Measurements from ENCODE around the gene GRB10.

The GRB10 gene

DNA sequence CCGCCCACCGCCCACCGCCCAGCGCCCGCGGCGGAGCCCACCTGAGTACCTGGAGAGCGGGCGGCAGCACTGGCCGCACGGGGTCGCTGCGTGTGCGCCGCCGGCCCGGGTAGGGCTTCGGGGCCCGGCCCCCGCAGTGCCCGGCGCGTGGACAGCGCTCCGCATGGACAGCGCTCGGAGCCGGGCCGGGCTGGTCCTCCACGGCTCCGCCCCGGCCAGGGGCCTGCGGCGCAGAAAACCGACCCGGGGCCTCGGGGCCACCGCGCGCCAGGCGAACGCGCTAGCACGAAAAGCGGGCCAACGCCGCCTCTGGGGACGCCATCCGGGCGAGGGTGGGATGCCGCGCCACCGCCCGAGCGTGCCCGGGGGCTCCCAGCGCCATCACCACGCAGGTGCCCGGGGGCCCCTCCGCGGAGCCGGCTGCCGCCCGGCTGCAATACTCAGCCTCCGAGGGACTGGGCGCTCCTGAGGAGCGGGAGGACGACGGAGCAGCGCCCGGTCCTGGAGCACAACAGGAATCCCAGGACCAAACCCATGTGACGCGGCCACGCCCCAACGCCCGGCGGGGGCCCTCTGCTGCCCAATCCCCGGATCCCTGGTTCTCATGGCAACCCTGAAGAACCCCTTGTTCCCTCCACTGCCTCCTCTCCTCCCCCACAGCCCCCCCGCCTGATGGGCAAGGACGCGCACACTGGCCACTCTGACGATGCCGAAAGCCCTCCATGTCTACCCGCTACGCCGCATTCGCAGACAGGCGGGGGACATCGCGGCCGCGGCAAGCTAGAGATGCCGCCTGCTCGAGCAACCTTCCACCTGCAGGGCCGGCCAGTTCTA lies at the start of gene GRB10:
Gene GRB10, minus strand, starts transcription at position 522 of the 834 bp plus-strand sequence. CDS start 50,574 bp downstream, outside the sequence.
- DNase-seq = no peak

- no peak for DNase-seq
Measured at GRCh38 chr7:50828801-50829200, 46.1 kb upstream of the GRB10 start.

DNA sequence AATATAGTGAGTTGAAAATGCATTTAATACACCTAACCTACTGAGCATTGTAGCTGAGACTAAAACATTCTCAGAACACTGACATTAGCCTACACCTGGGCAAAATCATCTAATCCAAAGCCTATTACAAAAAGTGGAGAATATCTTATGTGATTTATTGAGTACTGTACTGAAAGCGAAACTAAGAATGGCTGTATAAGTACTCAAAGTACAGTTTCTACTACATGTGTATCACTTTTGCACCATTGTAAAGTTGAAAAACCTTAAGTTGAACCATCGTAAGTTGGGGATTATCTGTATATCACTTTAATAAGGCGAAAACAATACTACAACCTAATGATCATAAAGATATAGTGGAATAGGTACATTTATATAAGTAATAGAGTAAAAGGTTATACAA lies 45.4 kb upstream of the GRB10 start:
- DNase-seq = no peak

DNA sequence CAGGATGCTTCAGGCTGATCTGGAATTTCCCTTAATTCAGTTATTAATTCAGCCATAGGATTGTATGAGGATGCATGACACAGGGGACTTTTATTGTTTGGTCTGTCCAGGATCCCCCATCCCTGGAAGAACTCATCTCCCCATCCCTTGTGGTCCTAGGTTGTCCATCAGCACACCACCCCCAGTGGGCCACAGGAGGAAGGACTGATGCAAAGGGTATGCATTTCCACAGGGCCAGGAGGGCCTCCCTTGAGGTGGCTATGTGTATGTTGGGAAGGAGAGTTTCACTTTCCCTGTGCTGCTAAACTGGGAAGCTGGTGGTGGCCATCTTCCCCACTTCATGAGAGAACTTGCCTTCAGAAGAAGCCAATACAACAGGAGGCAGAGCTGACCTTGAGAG lies 44.6 kb upstream of the GRB10 start:
- DNase-seq = no peak

DNA sequence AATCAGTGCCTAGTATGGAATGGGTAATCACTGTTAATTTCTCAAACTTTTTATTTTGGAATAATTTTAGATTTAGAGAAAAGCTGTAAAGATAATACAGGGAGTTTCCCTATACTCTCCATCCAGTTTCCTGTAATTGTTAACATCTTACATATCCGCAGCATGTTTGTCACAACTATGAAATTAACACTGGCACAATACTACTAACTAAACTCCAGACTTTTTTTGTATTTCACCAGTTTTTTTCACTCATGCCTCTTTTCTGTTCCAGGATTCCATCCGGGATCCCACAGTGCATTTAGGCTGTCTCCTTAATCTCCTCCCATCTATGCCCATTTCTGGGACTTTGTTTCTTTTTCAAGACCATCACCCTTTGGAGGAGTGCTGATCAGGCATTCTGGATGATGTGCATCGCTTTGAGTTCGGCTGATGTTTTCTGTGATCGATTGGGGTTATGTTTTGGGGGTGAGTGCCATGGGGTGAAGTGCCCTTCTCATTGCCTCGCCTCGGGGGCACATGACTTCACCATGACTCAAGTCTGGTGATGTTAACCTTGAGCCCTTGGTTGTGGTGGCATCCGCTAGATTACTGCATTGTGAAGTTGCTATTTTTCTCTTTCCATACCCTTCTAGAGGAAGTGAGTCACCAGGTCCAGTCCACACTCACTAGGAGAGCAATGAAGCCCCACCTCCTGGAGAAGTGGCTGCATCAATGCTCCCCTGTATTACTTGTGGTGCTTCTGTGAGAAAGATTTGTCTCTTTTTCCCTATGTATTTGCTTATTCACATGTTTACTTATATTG lies 43.9 kb upstream of the GRB10 start:
- DNase-seq = peak; percentile 64

DNA sequence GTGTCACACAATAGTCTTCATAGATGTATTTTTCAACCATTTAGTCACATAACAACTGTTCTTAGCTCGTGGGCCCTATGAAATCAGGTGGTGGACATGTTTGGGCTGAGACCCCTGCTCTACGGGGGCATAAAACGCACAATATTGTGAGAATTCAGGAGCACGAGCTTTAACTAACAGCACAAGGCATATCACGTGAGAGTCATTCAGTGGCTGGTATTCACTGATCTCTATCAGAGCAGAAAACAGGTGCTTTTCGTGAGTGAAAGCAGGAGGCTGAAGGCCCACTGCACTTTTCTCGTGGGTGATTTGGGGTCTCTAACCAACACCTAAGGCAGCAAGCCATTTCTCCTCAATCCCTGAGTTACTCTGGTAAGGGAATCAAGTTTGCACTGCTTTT lies 42.8 kb upstream of the GRB10 start:
- DNase-seq = no peak

- DNase-seq = no peak
Measured at GRCh38 chr7:50824882-50825281, 42.2 kb upstream of the GRB10 start.

- DNase-seq = no peak
Measured at GRCh38 chr7:50822706-50823105, 40.0 kb upstream of the GRB10 start.

GRCh38 chr7:50822110-50822509 lies 39.4 kb upstream of the GRB10 start:
- DNase-seq = no peak

- DNase-seq = no peak
Measured at GRCh38 chr7:50821457-50822008, 38.8 kb upstream of the GRB10 start.

DNA sequence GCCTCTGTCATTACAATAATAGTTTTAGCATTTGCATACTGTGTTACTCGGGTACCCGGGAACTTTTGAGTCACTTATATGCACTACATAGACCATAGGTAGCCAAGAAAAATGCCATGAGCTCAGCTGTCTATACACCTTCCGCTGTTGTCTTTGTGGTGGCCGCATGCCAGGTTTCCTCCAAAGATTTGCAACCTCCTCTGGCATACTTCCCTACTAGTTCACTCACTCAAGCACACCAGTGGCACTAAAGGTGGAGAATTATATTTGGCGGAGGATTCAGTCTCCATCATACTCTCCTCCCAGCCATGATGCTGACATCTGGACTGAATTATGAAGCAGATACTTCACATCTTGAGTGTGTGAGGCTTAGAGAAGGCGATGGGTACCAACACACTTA lies 35.6 kb upstream of the GRB10 start:
- DNase-seq = no peak

GRCh38 chr7:50817561-50817960 lies 34.9 kb upstream of the GRB10 start:
- no peak for DNase-seq

GRCh38 chr7:50815138-50815537 lies 32.4 kb upstream of the GRB10 start:
- peak; percentile 28 for DNase-seq

GRCh38 chr7:50814166-50814565 lies 31.5 kb upstream of the GRB10 start:
- no peak for DNase-seq

GRCh38 chr7:50812841-50813475 lies 30.3 kb upstream of the GRB10 start:
- DNase-seq = peak; percentile 59

DNA sequence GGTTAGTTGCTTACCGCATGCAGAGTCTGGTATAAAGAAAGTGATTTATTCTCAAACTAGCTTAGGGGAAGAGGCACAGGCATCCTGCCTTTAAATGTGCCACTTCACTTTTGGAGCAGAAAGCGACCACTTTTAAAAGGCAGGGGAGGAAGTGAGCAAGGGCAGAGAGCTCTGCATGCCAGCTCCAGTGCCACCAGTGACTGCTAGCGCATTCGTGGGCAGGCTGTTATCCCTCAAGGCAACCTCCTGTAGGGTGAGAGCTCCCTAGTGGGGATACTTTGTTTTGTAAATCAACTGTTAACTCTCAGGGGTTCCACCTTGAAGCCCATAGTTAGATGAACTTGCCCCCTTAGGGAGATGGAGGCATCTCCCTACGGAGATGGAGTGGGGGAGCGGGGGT lies 29.4 kb upstream of the GRB10 start:
- no peak for DNase-seq

DNA sequence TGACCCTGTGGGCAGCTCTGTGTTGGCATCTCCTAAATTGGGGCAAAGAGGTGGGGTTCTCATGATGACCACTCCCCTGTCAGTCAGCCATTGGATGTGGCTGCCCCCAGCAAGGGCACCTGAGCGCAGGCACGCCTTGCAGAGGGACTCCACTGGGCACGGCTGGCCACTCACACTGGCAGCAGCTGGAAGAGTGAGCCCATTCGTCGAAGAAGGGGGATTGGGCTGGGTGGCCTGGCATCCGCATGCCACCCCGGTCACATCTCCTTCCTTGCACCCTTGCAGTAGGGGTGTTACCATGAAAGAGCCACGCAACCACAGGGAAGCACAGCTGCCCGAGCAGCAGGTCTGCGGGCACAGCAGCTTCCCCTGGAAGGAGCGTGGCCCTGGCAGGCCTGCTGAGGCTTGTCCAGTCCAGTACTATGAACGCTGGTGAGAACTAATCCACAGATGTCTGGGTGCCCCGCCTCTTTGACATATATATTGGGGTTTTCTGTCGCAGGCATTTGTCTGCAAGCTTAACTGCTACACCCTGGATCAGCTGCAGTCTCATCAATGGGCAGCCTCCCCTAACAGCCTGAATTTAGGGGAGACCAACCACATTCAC lies 25.7 kb upstream of the GRB10 start:
- no peak for DNase-seq

GRCh38 chr7:50807026-50807730 lies 24.5 kb upstream of the GRB10 start:
- no peak for DNase-seq

GRCh38 chr7:50806143-50806542 lies 23.4 kb upstream of the GRB10 start:
- no peak for DNase-seq

DNA sequence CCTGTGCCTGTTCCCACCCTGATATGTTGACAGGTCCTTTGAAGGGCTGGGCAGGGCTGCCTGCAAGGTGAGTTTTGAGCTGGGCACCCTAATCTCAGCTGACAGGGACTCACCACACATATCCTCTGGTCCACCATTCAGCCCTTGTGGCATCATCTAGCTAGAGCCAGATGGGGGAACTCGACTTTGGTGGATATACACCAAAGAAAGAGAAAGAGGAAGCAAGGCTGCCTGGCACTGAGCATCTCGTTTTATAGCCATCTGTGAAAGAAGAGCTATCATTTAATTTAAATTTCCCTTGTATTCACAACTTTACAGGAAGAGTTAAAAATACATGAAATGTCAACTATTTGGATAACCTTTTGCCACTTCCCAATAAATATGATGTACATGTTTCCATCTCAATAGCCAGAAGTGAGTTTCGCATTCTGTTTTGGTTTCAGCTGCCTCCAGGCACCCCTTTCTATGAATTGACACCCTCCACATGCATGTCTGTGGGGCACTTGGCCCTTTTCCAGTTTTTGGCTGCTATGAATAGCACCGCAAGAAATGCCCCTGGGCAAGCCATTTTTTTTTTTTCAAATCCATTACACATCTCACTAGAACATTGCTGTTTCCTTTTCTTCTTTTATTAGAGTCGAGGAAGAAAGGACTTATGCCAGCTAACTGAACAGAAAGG lies 22.9 kb upstream of the GRB10 start:
- peak; percentile 42 for DNase-seq

Measured in inflammatory macrophage treated with lipopolysaccharide for 4 hours (primary cell).